Activated naive CD4-positive, alpha-beta T cell treated with anti-CD3 and anti-CD28 coated beads for 36 hours (primary cell): Measurements from ENCODE around the gene GSX2. TPM values are rescaled to one million over a fixed set of nuclear protein-coding genes. Genes with fewer than 3 reads are reported as not detected.

ENCODE experiments used
- CTCF ChIA-PET: fragments of 350-600 bp; sonication (Branson Sonifier 250); formaldehyde crosslinking; loops from one replicate; lab custom pipeline; 2021; ENCODE audit warnings: antibody characterized with exemption; lab: Charles Lee
- DNase-seq: peaks from one replicate; pipeline ENCODE4 v3.0.0-alpha.2; 2020
- H3K27ac Mint-ChIP-seq: one replicate; pipeline ENCODE4 v1.8.0; 2021; ENCODE audit warnings: mild to moderate bottlenecking, mixed read lengths
- H3K27me3 Mint-ChIP-seq: one replicate; pipeline ENCODE4 v1.8.0; 2021; ENCODE audit warnings: low read depth, mixed read lengths
- H3K36me3 Mint-ChIP-seq: one replicate; pipeline ENCODE4 v1.8.0; 2021; ENCODE audit warnings: low read depth, mixed read lengths
- H3K4me1 Mint-ChIP-seq: one replicate; pipeline ENCODE4 v1.8.0; 2021; ENCODE audit warnings: low read depth, mixed read lengths
- H3K4me3 Mint-ChIP-seq: one replicate; pipeline ENCODE4 v1.8.0; 2021; ENCODE audit warnings: mild to moderate bottlenecking, moderate library complexity, mixed read lengths
- H3K9me3 Mint-ChIP-seq: one replicate; pipeline ENCODE4 v1.8.0; 2021; ENCODE audit warnings: mixed read lengths
- intact Hi-C: fragments of 100-400 bp; cut with micrococcal nuclease; formaldehyde crosslinking; loops from one replicate; pipeline ENCODE4 v1.15.1; 2023
- total RNA-seq, 2 experiments: library from RNA; stranded (reverse); gene quantifications; one replicate each; pipeline ENCODE4 v1.2.3, GENCODE V29; 2021

Gene GSX2
- total RNA-seq, 2 experiments from 2014 or later, result not detected

GRCh38 chr4:54063229-54063628, 36.7 kb upstream of the GSX2 start:
- intact Hi-C loops, result loop anchor here (1.0 to 5.0 kb wide), 8 partner anchors 13 to 1341 kb away; no protein-coding TSS in a partner anchor
- CTCF ChIA-PET, result interaction anchor here (1.0 to 1.4 kb wide), 3 partner anchors 9 to 170 kb away, joined by 3 read pairs; no protein-coding TSS in a partner anchor
- no peaks in the 10 kb centered on the region for H3K36me3 Mint-ChIP-seq
- peak overlapping the region; percentile 94 for H3K27ac Mint-ChIP-seq
- H3K9me3 Mint-ChIP-seq, result no peaks in the 10 kb centered on the region
- DNase-seq, result peak; percentile 40
- peaks cover 47% of the 10 kb centered on the region for H3K4me1 Mint-ChIP-seq
- peak overlapping the region; percentile 84 for H3K4me3 Mint-ChIP-seq
- no peaks in the 10 kb centered on the region for H3K27me3 Mint-ChIP-seq

GRCh38 chr4:54063737-54064316, 36.1 kb upstream of the GSX2 start:
- CTCF ChIA-PET, result interaction anchor here (1.0 kb wide), 1 partner anchor 9 kb away, joined by 3 read pairs; no protein-coding TSS in a partner anchor
- Mint-ChIP-seq H3K4me3 (peak overlapping the region; percentile 84), H3K36me3 (no peaks in the 10 kb centered on the region), H3K4me1 (peaks cover 44% of the 10 kb centered on the region), H3K9me3 (no peaks in the 10 kb centered on the region), H3K27me3 (no peaks in the 10 kb centered on the region), H3K27ac (peak overlapping the region; percentile 94)
- intact Hi-C loops, result loop anchor here (1.0 to 5.0 kb wide), 13 partner anchors 8 to 1342 kb away; partner anchors contain the start of gene SCFD2
- peak; percentile 30 for DNase-seq

- CTCF ChIA-PET, result interaction anchor here (1.0 to 1.2 kb wide), 2 partner anchors 10 to 34 kb away, joined by 3 read pairs; no protein-coding TSS in a partner anchor
- Mint-ChIP-seq H3K36me3 (no peaks in the 10 kb centered on the region), H3K9me3 (no peaks in the 10 kb centered on the region), H3K4me1 (peaks cover 43% of the 10 kb centered on the region), H3K27ac (peak within 1 kb of the TSS; percentile 94), H3K4me3 (peak within 1 kb of the TSS; percentile 84), H3K27me3 (no peaks in the 10 kb centered on the region)
- intact Hi-C loops, result loop anchor here (1.0 to 5.0 kb wide), 9 partner anchors 8 to 1342 kb away; partner anchors contain the start of gene SCFD2
- peak; percentile 96 for DNase-seq
Observed at GRCh38 chr4:54064317-54065111, 35.4 kb upstream of the GSX2 start, which contains the start of gene CHIC2. CHIC2 (minus strand) TSS chr4:54064605; CDS start chr4:54064300, 305 bp downstream.

- Mint-ChIP-seq H3K9me3 (no peaks in the 10 kb centered on the region), H3K4me3 (peak overlapping the region; percentile 66), H3K27ac (peak overlapping the region; percentile 75), H3K27me3 (peaks cover 2% of the 10 kb centered on the region), H3K4me1 (peaks cover 34% of the 10 kb centered on the region), H3K36me3 (no peaks in the 10 kb centered on the region)
- no peak for DNase-seq
- CTCF ChIA-PET, result interaction anchor here (0.9 to 1.6 kb wide), 3 partner anchors 8 to 135 kb away, joined by 3 to 4 read pairs (median 3); no protein-coding TSS in a partner anchor
- intact Hi-C loops, result loop anchor here (2.0 kb wide), 2 partner anchors 43 to 933 kb away; no protein-coding TSS in a partner anchor
Observed at GRCh38 chr4:54065282-54066087, 34.5 kb upstream of the GSX2 start.

GRCh38 chr4:54066088-54066415, 33.9 kb upstream of the GSX2 start:
- Mint-ChIP-seq H3K4me3 (peak overlapping the region; percentile 5), H3K36me3 (no peaks in the 10 kb centered on the region), H3K27me3 (peaks cover 2% of the 10 kb centered on the region), H3K27ac (no peak overlapping the region), H3K9me3 (no peaks in the 10 kb centered on the region), H3K4me1 (peaks cover 30% of the 10 kb centered on the region)
- CTCF ChIA-PET, result interaction anchor here (0.9 to 1.6 kb wide), 4 partner anchors 9 to 136 kb away, joined by 3 to 4 read pairs (median 4); no protein-coding TSS in a partner anchor
- DNase-seq, result no peak
- intact Hi-C loops, result no loop called here

GRCh38 chr4:54066718-54067129, 33.2 kb upstream of the GSX2 start:
- H3K36me3 Mint-ChIP-seq, result no peaks in the 10 kb centered on the region
- H3K4me3 Mint-ChIP-seq, result no peak overlapping the region
- no peak for DNase-seq
- no peak overlapping the region for H3K27ac Mint-ChIP-seq
- H3K4me1 Mint-ChIP-seq, result peaks cover 25% of the 10 kb centered on the region
- CTCF ChIA-PET, result interaction anchor here (1.2 to 1.6 kb wide), 2 partner anchors 10 to 137 kb away, joined by 4 read pairs; no protein-coding TSS in a partner anchor
- H3K27me3 Mint-ChIP-seq, result peaks cover 2% of the 10 kb centered on the region
- no peaks in the 10 kb centered on the region for H3K9me3 Mint-ChIP-seq
- intact Hi-C loops, result no loop called here

- Mint-ChIP-seq H3K9me3 (no peaks in the 10 kb centered on the region), H3K4me1 (peaks cover 21% of the 10 kb centered on the region), H3K27me3 (peaks cover 2% of the 10 kb centered on the region), H3K36me3 (no peaks in the 10 kb centered on the region), H3K4me3 (no peak overlapping the region), H3K27ac (no peak overlapping the region)
- no peak for DNase-seq
- intact Hi-C loops, result no loop called here
- CTCF ChIA-PET, result interaction anchor here (1.2 kb wide), 1 partner anchor 137 kb away, joined by 4 read pairs; no protein-coding TSS in a partner anchor
Observed at GRCh38 chr4:54067166-54067565, 32.8 kb upstream of the GSX2 start.

GRCh38 chr4:54073271-54073880, 26.6 kb upstream of the GSX2 start:
- no peak for DNase-seq
- H3K4me1 Mint-ChIP-seq, result no peaks in the 10 kb centered on the region
- no peaks in the 10 kb centered on the region for H3K36me3 Mint-ChIP-seq
- H3K9me3 Mint-ChIP-seq, result no peaks in the 10 kb centered on the region
- intact Hi-C loops, result no loop called here
- H3K27me3 Mint-ChIP-seq, result peaks cover 2% of the 10 kb centered on the region
- CTCF ChIA-PET, result no interaction called here
- no peak overlapping the region for H3K27ac Mint-ChIP-seq
- no peak overlapping the region for H3K4me3 Mint-ChIP-seq

GRCh38 chr4:54074381-54074780, 25.6 kb upstream of the GSX2 start:
- H3K4me3 Mint-ChIP-seq, result no peak overlapping the region
- intact Hi-C loops, result no loop called here
- peaks cover 2% of the 10 kb centered on the region for H3K27me3 Mint-ChIP-seq
- DNase-seq, result no peak
- no peaks in the 10 kb centered on the region for H3K9me3 Mint-ChIP-seq
- H3K27ac Mint-ChIP-seq, result no peak overlapping the region
- H3K4me1 Mint-ChIP-seq, result no peaks in the 10 kb centered on the region
- no peaks in the 10 kb centered on the region for H3K36me3 Mint-ChIP-seq
- CTCF ChIA-PET, result no interaction called here

GRCh38 chr4:54076673-54077072, 23.3 kb upstream of the GSX2 start:
- CTCF ChIA-PET, result no interaction called here
- no peak overlapping the region for H3K4me3 Mint-ChIP-seq
- H3K36me3 Mint-ChIP-seq, result no peaks in the 10 kb centered on the region
- no peaks in the 10 kb centered on the region for H3K9me3 Mint-ChIP-seq
- no peak overlapping the region for H3K27ac Mint-ChIP-seq
- no peak for DNase-seq
- intact Hi-C loops, result no loop called here
- H3K4me1 Mint-ChIP-seq, result no peaks in the 10 kb centered on the region
- H3K27me3 Mint-ChIP-seq, result peaks cover 2% of the 10 kb centered on the region

- no peak for DNase-seq
- Mint-ChIP-seq H3K9me3 (no peaks in the 10 kb centered on the region), H3K27me3 (peaks cover 2% of the 10 kb centered on the region), H3K4me1 (no peaks in the 10 kb centered on the region), H3K4me3 (no peak overlapping the region), H3K36me3 (no peaks in the 10 kb centered on the region), H3K27ac (no peak overlapping the region)
- CTCF ChIA-PET, result no interaction called here
- intact Hi-C loops, result no loop called here
Observed at GRCh38 chr4:54077812-54078211, 22.2 kb upstream of the GSX2 start.
